B cell (primary cell): ENCODE results near the gene NME7. TPM values are rescaled to one million over a fixed set of nuclear protein-coding genes. Genes with fewer than 3 reads are reported as not detected.

Experiments used
- ATAC-seq: fragments of 200-7000 bp; cut with Tn5 transposase; one replicate; pipeline ENCODE4 v1.10.0; 2021; ENCODE audit warnings: low read depth, mild to moderate bottlenecking, moderate number of reproducible peaks, moderate library complexity
- CTCF ChIA-PET: fragments of 350-600 bp; sonication (Branson Sonifier 250); formaldehyde crosslinking; loops from one replicate; lab custom pipeline; 2021; ENCODE audit warnings: antibody characterized with exemption, inconsistent platforms; lab: Charles Lee
- POLR2A ChIA-PET: fragments of 350-600 bp; sonication (Branson Sonifier 250); formaldehyde crosslinking; loops from one replicate; lab custom pipeline; 2021; ENCODE audit warnings: antibody characterized with exemption; lab: Charles Lee
- DNase-seq: peaks from one replicate; pipeline ENCODE4 v3.0.0; 2013
- H2AFZ ChIP-seq: 2 replicates; pipeline ENCODE4 v1.6.1; 2012; ENCODE audit warnings: mild to moderate bottlenecking, low read depth, low read length; ENCODE audit not compliant: insufficient read depth, poor library complexity, severe bottlenecking
- H3K27ac ChIP-seq, 2 donors: 1 replicate in 1 of 2; 2 replicates in 1 of 2; pipeline ENCODE4 v1.5.1; 2012 to 2013; ENCODE audit warnings: low read length in 2 of 2, mild to moderate bottlenecking in 2 of 2, moderate library complexity in 1 of 2
- H3K27me3 ChIP-seq, 4 experiments: fragments of 200-600 bp in 1 of 4; sonication (generic) in 1 of 4; replicated peaks in 1 of 4; 1 replicate in 2 of 4; 2 replicates in 2 of 4; pipeline versions ENCODE4 v1.6.1 to v1.7.0; 2013 to 2016; ENCODE audit warnings: low read length in 3 of 4, mild to moderate bottlenecking in 2 of 4, mixed read lengths in 1 of 4, moderate library complexity in 1 of 4; ENCODE audit not compliant: insufficient read depth in 4 of 4, control insufficient read depth in 3 of 4; ENCODE audit errors: control extremely low read depth in 1 of 4
- H3K36me3 ChIP-seq, 2 experiments: replicated peaks in 1 of 2; 1 replicate in 1 of 2; 2 replicates in 1 of 2; pipeline versions ENCODE4 v1.6.1 to v1.7.1; 2013; ENCODE audit warnings: low read length in 1 of 2; ENCODE audit not compliant: insufficient read depth in 2 of 2, control insufficient read depth in 1 of 2; ENCODE audit errors: control extremely low read depth in 1 of 2, extremely low read depth in 1 of 2
- H3K4me1 ChIP-seq, 2 donors: fragments of 200-600 bp in 1 of 2; sonication (generic) in 1 of 2; 1 replicate in 1 of 2; 2 replicates in 1 of 2; pipeline versions ENCODE4 v1.5.1 to v1.6.1; 2013 to 2017; ENCODE audit warnings: low read length in 2 of 2; ENCODE audit not compliant: control insufficient read depth in 2 of 2, insufficient read depth in 2 of 2
- H3K4me2 ChIP-seq: replicated peaks from 2 replicates; pipeline ENCODE3; 2012; ENCODE audit warnings: mild to moderate bottlenecking, low read depth, low read length; ENCODE audit not compliant: poor library complexity, severe bottlenecking
- H3K4me3 ChIP-seq, 5 experiments: fragments of 200-600 bp in 1 of 5; sonication (generic) in 1 of 5; 1 replicate in 3 of 5; 2 replicates in 2 of 5; pipeline versions ENCODE4 v1.5.1 to v1.7.0; 2011 to 2016; ENCODE audit warnings: low read length in 4 of 5, mild to moderate bottlenecking in 4 of 5, low read depth in 2 of 5, control low read depth in 1 of 5, moderate library complexity in 1 of 5; ENCODE audit not compliant: insufficient read depth in 1 of 5; ENCODE audit errors: control extremely low read depth in 1 of 5, extremely low read depth in 1 of 5
- H3K79me2 ChIP-seq: fragments of 200-600 bp; sonication (generic); one replicate; pipeline ENCODE4 v1.6.0; 2016; ENCODE audit warnings: low read length; ENCODE audit not compliant: control insufficient read depth, insufficient read depth
- H3K9ac ChIP-seq: fragments of 200-600 bp; sonication (generic); 2 replicates; pipeline ENCODE4 v1.6.1; 2017; ENCODE audit warnings: mild to moderate bottlenecking, low read length, moderate library complexity
- H3K9me3 ChIP-seq, 3 donors: one replicate each; pipeline versions ENCODE4 v1.6.1 to v1.7.1; 2013; ENCODE audit warnings: low read length in 2 of 3; ENCODE audit not compliant: control insufficient read depth in 2 of 3, insufficient read depth in 1 of 3; ENCODE audit errors: control extremely low read depth in 1 of 3
- H4K20me1 ChIP-seq: 2 replicates; pipeline ENCODE4 v1.6.0; 2012; ENCODE audit warnings: mild to moderate bottlenecking, low read length; ENCODE audit not compliant: insufficient read depth, control insufficient read depth, poor library complexity, severe bottlenecking
- H3K27ac Mint-ChIP-seq: one replicate; pipeline ENCODE4 v1.8.0; 2021; ENCODE audit warnings: mixed read lengths
- H3K27me3 Mint-ChIP-seq: one replicate; pipeline ENCODE4 v1.8.0; 2021; ENCODE audit warnings: mixed read lengths
- H3K4me1 Mint-ChIP-seq: one replicate; pipeline ENCODE4 v1.8.0; 2021; ENCODE audit warnings: mixed read lengths
- H3K4me3 Mint-ChIP-seq: one replicate; pipeline ENCODE4 v1.8.0; 2021; ENCODE audit warnings: mixed read lengths
- H3K9me3 Mint-ChIP-seq: one replicate; pipeline ENCODE4 v1.8.0; 2022; ENCODE audit warnings: mixed read lengths; ENCODE audit not compliant: insufficient read depth
- EZH2 ChIP-seq: IDR thresholded peaks from 2 replicates; pipeline ENCODE4 v1.6.1; 2012; ENCODE audit warnings: borderline replicate concordance, low read depth, mild to moderate bottlenecking, moderate library complexity, low read length; ENCODE audit not compliant: insufficient read depth, poor library complexity, severe bottlenecking
- WGBS: methylation state at CpG from one replicate; pipeline ENCODE4 v1.1.5; 2013; ENCODE audit warnings: missing lambda C conversion rate; ENCODE audit not compliant: insufficient coverage; 5-methylcytosine and 5-hydroxymethylcytosine counted together
- intact Hi-C: fragments of 100-400 bp; cut with micrococcal nuclease; formaldehyde crosslinking; loops from one replicate; pipeline ENCODE4 v1.10.0; 2022
- polyA plus RNA-seq: library from polyadenylated mRNA; depleted of rRNA; stranded (reverse); fragments of >200 nt; gene quantifications from 2 replicates; pipeline ENCODE4 v1.2.3, GENCODE V29; 2012
- total RNA-seq, 2 donors: library from RNA; stranded (reverse); fragments of 120-200 nt in 1 of 2; gene quantifications; 1 replicate in 1 of 2; 2 replicates in 1 of 2; pipeline versions ENCODE4 v1.2.3 to v1.2.4, GENCODE V29; 2013 to 2022
- TF ChIP-seq, protein P1 (sequence below): fragments of 200-600 bp; IDR thresholded peaks from one replicate; pipeline ENCODE4 v1.8.0; 2022; ENCODE audit warnings: antibody characterized with exemption, mild to moderate bottlenecking

NME7 gene
- total and polyA plus RNA-seq, 2 donors (not counting 1 experiment from before 2014, with no cell fraction given) = 3.3 to 14.3 TPM

DNA sequence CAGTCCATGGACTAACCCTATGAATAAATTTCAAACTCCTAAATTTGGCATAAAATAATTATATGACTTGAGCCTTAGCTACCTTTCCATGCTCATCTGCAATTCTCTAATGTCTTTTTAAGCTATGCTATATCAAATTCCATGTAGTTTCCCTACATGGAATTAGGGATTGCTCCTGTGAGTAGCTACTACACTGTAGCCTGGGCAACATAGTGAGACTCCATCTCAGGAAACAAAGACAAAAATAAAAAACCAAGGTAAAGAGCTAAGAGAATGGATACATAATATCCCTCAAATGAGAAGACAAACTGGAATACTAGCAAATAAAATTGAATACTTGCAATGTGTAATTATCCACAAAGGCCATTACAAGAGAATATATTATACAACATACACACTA, 223.6 kb downstream of the NME7 start:
- Histone ChIP-seq H3K4me3 (no peak overlapping the region), H3K79me2 (no peaks in the 10 kb centered on the region), H3K9me3 (no peaks in the 10 kb centered on the region), H3K4me2 (no peak overlapping the region), H2AFZ (no peak overlapping the region), H3K27me3 (no peaks in the 10 kb centered on the region), H3K9ac (no peak overlapping the region), H3K36me3 (no peaks in the 10 kb centered on the region), H3K4me1 (no peaks in the 10 kb centered on the region), H3K27ac (no peak overlapping the region), H4K20me1 (no peaks in the 10 kb centered on the region)
- POLR2A ChIA-PET = no interaction called here
- H3K27me3 Mint-ChIP-seq = no peaks in the 10 kb centered on the region
- CTCF ChIA-PET = no interaction called here
- TF ChIP-seq, protein P1, sequence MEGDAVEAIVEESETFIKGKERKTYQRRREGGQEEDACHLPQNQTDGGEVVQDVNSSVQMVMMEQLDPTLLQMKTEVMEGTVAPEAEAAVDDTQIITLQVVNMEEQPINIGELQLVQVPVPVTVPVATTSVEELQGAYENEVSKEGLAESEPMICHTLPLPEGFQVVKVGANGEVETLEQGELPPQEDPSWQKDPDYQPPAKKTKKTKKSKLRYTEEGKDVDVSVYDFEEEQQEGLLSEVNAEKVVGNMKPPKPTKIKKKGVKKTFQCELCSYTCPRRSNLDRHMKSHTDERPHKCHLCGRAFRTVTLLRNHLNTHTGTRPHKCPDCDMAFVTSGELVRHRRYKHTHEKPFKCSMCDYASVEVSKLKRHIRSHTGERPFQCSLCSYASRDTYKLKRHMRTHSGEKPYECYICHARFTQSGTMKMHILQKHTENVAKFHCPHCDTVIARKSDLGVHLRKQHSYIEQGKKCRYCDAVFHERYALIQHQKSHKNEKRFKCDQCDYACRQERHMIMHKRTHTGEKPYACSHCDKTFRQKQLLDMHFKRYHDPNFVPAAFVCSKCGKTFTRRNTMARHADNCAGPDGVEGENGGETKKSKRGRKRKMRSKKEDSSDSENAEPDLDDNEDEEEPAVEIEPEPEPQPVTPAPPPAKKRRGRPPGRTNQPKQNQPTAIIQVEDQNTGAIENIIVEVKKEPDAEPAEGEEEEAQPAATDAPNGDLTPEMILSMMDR = no peak
- no peak for TF ChIP-seq EZH2
- DNase-seq (no peak), ATAC-seq (no peak)
- no peak overlapping the region for H3K27ac Mint-ChIP-seq
- no peak overlapping the region for H3K4me3 Mint-ChIP-seq
- intact Hi-C loops = no loop called here
- H3K9me3 Mint-ChIP-seq = no peaks in the 10 kb centered on the region
- no peaks in the 10 kb centered on the region for H3K4me1 Mint-ChIP-seq

DNA sequence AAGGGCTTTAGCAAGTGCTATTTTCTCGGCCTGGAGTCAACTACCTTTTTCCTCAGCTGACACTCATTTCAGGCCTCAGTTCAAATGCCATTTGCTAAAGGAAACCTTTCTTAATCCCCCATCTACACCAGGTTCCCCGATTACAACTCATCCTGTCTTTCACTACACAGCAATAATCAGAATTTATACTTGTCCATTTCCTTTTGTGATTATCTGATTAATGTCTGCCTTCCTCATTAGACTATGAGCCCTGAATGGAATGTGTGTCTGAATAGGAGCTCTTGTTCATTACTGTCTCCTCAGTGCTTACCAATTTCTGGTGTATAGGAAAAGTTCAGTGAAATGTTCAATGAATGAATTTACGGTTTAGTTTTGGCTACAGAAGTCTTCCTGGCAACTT, 224.3 kb downstream of the NME7 start:
- 100% methylated on average over 1 of the region's 3 CpGs for WGBS
- Histone ChIP-seq H3K9ac (no peak overlapping the region), H3K27ac (no peak overlapping the region), H3K36me3 (no peaks in the 10 kb centered on the region), H4K20me1 (no peaks in the 10 kb centered on the region), H3K79me2 (no peaks in the 10 kb centered on the region), H3K9me3 (no peaks in the 10 kb centered on the region), H3K4me2 (no peak overlapping the region), H3K27me3 (no peaks in the 10 kb centered on the region), H2AFZ (no peak overlapping the region), H3K4me3 (no peak overlapping the region), H3K4me1 (no peaks in the 10 kb centered on the region)
- Mint-ChIP-seq H3K9me3 (no peaks in the 10 kb centered on the region), H3K27me3 (no peaks in the 10 kb centered on the region), H3K4me1 (no peaks in the 10 kb centered on the region), H3K4me3 (no peak overlapping the region), H3K27ac (no peak overlapping the region)
- no peak for TF ChIP-seq EZH2
- TF ChIP-seq, protein P1 = no peak
- no peak for ATAC-seq
- POLR2A ChIA-PET = no interaction called here
- CTCF ChIA-PET = no interaction called here
- DNase-seq = no peak
- intact Hi-C loops = no loop called here
